PC-3 (cell line): ENCODE data around the gene KIF1C.

ENCODE experiments used
- CTCF ChIP-seq: fragments of 300-600 bp; sonication (generic); conservative IDR thresholded peaks from 2 replicates; pipeline ENCODE4 v1.5.1; 2017; ENCODE audit warnings: antibody characterized with exemption, low read depth, mild to moderate bottlenecking, low read length
- EZH2 ChIP-seq: fragments of 300-600 bp; sonication (generic); IDR thresholded peaks from one replicate; pipeline ENCODE4 v1.6.1; 2017; ENCODE audit warnings: antibody characterized with exemption, mild to moderate bottlenecking, low read length; ENCODE audit not compliant: unreplicated experiment

- TF ChIP-seq CTCF (no peak), EZH2 (no peak)
These were observed 429 bp downstream of the KIF1C start for GRCh38 chr17:4998027-4998731.
